GM23248 (cell line): ENCODE measurements around the gene DIS3.

Experiments used
- EZH2 ChIP-seq: fragments of 200-600 bp; sonication (generic); IDR thresholded peaks from 2 replicates; pipeline ENCODE4 v1.6.1; 2018; ENCODE audit warnings: antibody characterized with exemption, mild to moderate bottlenecking; ENCODE audit not compliant: insufficient read depth, poor library complexity, severe bottlenecking
- EZH2phosphoT487 ChIP-seq: fragments of 200-600 bp; sonication (generic); IDR thresholded peaks from 2 replicates; pipeline ENCODE4 v1.6.1; 2018; ENCODE audit warnings: antibody characterized with exemption, moderate library complexity, mild to moderate bottlenecking, low read depth; ENCODE audit not compliant: insufficient read depth

- TF ChIP-seq EZH2phosphoT487 = no peak
- TF ChIP-seq EZH2 = no peak
Observed at GRCh38 chr13:72774019-72774418, 7.7 kb downstream of the DIS3 start.
